Measurements from ENCODE around the gene BUB3.
"Not testable (repeated sequence)": the region's sequence is repeated elsewhere in the genome, so short reads cannot be mapped to it uniquely, and the experiment has no call there.

BUB3 gene

DNA sequence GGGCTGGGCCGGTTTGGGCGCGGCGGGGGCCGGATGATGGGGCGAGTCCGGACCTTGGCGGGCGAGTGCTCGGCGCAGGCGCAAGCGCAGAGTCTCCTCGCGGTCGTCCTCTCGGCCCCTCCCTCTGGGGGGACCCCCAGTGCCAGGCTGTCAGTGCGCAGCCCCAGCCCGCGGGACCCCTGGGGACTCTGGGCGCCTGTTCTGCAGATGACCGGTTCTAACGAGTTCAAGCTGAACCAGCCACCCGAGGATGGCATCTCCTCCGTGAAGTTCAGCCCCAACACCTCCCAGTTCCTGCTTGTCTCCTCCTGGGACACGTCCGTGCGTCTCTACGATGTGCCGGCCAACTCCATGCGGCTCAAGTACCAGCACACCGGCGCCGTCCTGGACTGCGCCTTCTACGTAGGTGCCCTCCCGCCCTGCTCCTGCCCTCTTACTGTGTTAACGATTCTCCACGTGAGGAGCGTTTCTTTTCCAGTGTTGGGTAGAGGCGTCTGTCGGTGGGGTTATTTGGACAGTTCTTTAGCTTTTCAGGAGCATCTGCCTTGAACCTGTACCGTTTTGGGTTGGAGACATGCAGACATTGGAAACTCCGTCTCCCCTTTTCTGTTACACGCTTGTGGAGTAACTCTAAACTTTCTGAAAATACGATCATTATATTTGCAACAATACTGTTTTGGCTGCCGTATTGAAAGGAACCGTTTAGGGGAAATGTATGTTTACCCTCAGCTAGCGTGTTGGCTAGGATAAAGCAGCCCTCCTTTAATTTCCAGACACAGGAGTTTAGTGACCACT is 706 bp downstream of the BUB3 start:
- no peak for DNase-seq

- no peak for DNase-seq
Measured at GRCh38 chr10:123156078-123156477, 1.9 kb downstream of the BUB3 start.

DNA sequence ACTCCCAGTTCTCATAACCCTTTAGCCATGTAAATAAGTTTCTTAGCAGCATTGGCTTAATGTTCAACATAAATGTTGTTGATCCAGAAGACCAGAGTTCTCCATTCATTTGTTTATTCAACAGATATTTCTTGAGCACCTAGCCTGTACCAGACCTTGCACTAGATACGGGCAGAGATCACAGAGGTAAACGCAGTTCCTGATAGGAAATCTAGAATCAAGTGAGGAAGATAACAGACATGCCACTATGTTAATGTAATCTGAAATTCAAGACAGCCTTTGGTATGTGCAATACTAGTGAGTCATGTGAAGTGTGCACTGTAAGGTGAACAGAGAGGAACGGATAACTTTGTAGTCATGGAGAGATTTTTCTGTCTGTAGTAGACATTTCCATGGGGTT is 3.0 kb downstream of the BUB3 start:
- DNase-seq: no peak

DNA sequence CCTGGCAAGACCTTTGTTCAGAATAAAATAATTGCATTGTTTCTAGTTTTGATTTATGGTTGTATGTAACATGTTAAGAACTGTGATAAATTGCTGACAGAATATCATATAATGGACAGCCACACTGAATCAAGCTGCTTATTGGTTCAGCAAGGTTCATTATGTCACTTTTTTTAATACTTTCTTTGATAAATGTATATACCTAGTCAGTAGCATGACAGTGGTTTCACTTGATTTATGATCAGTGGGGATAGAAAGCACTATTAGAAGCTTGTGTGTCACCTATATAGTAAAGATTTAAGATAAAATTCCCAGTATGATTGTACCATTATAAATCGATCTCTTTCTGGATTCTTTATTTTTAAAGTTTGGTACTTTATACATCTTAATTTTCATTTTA is 4.5 kb downstream of the BUB3 start:
- no peak for DNase-seq

GRCh38 chr10:123160311-123160980 is 6.2 kb downstream of the BUB3 start:
- no peak for DNase-seq

DNA sequence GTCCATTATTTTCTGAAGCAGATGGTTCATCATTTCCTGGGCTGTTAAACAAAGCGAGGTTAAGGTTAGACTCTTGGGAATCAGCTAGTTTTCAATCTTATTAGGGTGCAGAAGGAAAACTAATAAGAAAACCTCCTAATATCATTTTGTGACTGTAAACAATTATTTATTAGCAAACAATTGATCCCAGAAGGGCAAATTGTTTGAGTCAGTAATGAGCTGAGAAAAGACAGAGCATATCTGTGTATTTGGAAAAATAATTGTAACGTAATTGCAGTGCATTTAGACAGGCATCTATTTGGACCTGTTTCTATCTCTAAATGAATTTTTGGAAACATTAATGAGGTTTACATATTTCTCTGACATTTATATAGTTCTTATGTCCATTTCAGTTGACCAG is 10.1 kb downstream of the BUB3 start:
- no peak for DNase-seq

DNA sequence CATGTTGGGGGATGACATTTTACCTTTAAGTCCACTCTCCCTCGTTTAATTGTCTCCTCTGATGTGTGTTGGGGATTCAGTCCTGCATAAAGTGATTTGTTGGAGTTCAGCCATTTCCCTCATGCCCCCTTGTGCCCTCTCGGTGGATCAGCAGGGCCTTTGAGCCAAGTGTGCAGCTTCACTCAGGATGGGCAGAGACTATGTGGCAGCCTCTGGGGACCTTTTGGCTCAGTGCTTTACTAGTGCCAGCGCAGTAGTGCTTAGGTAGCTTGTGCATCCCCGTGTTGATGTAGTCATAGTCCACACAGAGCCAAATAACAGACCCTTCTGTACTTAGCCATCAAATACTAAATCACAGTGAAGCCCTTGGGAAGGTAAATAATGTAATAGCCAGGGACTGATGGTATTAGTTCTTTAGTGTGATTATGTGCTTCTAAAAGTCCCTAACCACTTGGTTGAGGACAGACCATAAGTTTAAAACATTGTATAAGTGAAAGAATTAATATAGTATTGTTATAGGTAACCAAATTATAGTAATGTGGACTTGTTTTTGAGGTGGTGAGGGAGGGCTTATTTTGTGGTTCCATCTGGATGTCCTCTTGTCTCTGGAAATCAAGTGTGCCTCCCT is 11.4 kb downstream of the BUB3 start:
- DNase-seq: no peak

- no peak for DNase-seq
Measured at GRCh38 chr10:123166618-123167017, 12.4 kb downstream of the BUB3 start.

DNA sequence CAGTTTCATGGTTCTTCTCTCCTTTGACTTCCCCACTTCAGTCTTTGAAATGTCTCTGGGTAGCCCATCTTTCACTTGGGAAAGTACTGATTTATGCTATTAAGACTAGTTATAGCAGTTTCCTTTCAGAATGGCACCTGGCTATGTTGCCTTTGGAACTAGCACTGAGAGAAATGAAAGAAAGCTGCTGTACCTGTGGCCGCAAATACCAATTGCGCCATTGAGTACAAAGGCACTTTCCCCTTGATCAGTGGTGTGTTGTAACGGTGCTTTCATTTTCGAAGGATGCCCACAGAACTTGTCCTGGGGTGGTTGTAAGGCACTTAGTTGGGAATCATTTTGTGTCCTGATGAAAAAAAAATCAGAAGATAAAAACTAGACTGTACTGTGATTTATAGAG is 16.8 kb downstream of the BUB3 start:
- no peak for DNase-seq

DNA sequence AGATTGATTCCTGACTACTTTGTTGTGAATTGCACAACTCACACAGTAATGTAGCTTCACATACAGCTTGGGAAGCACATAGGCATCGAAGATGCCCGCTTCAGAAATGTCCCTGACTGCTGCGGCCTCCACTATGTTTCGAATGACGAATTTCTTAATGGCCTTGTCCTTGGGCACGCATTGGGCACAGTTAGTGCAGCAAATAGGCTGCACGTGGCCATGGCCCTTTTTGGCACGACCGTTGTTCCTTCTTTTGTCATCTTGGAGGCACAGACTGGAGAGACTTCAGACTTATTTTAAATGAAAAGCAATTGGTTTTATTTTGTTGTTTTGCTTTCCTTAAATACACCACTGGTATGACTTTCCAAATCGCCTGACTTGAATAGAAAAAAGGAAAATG is 17.4 kb downstream of the BUB3 start:
- DNase-seq: not testable (repeated sequence)

DNA sequence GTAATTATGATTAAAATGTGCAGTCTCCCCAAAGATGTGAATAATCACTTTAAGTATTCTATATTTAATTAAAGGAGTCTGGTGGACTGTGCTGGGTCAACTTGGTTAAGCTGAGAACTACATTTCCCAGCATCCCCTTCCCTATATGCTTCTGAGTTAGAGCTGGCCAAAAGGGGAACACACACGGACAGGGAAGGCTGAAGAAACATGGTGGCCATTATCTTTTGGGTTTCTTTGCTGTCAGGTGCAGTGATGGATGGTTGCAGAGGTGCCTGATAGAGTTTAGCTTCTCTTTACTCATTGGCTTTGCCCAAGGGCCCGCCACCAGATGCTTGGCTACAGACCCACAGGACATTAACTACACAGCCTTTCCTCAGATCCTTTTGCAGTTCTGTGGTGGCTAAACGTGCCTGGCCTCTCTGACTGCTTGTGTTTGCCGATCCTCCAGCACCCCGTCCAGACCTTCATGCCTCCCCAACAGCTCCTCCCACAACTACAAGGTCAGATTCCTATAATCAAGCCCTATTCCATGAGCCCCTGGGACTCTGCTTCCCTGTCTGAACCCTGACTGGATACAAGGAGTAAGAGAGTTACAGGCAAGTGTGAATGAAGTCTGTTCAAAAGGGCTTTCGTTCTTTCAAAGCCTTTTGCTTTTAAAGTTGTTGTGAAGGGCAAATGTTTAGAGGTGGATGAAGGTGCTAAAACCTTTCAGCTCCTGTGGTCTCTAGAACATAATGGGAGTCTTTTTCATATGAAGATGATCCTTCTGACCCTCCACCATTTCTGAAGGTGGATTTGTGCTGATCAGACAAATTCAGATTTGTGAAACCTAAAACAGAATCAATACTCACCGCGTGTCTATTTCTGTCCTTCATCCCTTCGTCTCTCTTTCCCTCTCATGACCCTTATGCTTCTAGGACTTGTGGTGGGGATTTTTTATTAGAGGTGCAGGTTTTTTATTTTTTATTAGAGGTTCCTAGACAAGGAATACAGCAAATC is 21.5 kb downstream of the BUB3 start:
- no peak for DNase-seq

DNA sequence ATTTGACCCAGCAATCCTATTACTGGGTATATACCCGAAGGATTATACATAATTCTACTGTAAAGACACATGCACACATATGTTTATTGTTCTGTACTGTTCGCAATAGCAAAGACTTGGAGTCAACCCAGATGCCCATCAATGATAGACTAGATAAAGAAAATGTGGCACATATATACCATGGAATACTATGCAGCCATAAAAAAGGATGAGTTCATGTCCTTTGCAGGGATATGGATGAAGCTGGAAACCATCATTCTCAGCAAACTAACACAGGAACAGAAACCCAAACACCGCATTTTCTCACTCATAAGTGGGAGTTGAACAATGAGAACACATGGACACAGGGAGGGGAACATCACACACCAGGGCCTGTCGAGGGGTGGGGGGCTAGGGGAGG is 24.2 kb downstream of the BUB3 start:
- not testable (repeated sequence) for DNase-seq

- DNase-seq: no peak
Measured at GRCh38 chr10:123180101-123181090, 26.2 kb downstream of the BUB3 start.

DNA sequence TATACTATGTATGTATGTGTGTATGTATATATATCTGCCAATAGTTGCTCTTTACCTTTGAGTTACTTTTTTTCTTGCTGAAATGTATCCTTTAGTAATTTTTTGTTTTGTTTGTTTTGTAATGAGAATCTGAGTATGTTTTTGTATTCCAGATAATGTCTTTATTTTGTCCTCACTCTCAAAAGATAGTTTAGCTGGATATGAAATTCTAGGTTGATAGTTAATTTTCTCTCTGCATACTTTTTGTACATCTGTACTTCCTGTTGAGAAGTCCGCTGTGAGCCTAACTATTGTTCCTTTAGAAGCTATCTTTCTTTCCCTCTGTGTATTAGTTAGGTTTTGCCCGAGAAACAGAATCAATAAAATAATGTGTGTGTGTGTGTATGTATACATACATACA is 29.5 kb downstream of the BUB3 start:
- DNase-seq: no peak

DNA sequence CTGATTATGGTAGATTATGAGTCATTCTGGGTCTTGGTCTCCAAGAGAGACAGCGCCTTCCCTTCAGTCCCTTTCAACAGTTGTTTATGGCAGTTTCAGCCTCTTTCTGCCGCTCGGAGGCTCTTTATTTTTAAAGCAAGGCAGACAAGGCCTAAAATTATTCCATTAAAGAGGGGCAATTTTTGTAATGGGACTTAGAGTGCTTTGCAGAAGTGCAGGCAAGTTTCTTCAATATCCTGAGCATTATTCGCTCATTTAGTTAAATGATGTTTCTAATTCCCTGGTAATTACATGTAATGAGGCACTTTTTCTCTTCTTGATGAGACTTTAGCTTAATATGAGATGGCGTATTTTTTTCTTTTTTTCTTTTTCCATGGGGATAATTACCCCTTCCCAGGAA is 33.6 kb downstream of the BUB3 start:
- DNase-seq: no peak

DNA sequence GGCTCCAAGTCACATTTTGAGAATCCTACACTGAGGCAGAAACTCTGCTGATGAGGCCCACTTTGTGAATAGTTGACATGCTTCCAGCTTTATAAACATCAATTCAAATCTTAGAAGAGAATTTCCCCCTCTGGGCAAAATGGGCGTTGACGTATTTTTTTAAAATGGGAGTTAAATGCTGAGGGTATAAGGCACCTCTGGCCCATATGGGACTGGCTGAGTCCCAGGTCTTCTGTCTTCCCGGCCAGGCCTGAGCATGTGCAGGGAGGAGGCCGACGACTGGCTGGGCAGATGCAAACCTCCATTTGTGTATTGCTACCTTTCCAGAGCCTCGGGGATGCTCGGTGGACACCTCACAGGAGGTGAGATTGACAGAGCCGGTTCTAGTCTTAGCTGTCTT is 37.7 kb downstream of the BUB3 start:
- no peak for DNase-seq

DNA sequence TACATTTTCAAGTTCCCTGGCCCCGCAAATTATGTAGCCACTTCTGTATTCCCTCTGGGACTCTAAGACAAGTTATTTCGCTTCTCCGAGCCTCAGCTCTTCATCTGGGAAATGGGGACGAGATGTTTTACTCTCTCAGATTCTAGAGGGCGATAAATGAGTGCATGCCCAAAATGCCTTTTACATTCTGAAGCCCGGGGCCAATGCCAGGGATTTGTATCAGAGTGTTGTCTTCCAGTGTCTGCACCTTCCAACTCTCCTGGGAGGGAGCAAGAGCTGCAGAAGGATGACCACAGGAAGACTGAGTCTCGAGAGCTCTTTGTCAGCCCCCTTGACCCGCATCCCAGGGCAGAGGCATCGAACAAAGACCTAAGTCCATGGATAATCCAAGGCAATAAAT is 39.9 kb downstream of the BUB3 start:
- DNase-seq: no peak

DNA sequence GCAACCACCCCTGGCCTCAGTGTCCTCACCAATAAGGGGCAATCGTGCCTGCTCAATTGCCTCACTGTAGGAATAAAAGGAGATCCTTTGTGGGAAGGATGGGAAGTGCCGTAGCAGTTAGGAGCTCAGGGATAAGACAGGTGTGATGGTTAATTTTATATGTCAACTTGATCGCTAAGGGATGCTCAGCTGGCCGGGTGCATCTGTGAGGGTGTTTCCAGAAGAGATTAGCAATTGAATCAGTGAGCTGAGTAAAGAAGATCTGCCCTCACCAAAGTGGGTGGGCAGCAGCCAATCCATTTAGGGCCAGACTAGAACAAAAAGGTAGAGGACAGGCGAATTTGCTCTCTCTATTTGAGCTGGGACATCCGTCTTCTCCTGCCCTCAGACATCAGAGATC is 46.3 kb downstream of the BUB3 start:
- no peak for DNase-seq

DNA sequence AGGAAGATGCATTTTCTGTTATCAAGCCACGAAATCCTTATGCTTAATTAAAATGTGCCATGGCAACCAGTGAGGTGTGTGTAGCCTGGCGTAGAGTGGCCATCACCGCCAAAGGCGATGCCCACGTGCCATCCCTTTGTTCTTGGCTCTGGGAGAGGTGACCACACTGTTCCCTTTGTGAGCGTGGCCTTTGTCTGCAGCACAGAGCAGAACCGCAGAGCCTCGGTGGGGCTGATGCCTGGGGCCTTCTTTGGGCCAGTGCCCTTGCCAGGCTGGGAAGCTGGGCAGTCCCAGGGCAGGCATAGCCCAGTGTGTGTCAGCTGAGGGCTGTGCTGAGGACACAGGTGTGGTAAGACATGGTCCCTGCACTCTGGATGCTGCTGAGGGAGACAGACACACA is 48.3 kb downstream of the BUB3 start:
- DNase-seq: no peak

DNA sequence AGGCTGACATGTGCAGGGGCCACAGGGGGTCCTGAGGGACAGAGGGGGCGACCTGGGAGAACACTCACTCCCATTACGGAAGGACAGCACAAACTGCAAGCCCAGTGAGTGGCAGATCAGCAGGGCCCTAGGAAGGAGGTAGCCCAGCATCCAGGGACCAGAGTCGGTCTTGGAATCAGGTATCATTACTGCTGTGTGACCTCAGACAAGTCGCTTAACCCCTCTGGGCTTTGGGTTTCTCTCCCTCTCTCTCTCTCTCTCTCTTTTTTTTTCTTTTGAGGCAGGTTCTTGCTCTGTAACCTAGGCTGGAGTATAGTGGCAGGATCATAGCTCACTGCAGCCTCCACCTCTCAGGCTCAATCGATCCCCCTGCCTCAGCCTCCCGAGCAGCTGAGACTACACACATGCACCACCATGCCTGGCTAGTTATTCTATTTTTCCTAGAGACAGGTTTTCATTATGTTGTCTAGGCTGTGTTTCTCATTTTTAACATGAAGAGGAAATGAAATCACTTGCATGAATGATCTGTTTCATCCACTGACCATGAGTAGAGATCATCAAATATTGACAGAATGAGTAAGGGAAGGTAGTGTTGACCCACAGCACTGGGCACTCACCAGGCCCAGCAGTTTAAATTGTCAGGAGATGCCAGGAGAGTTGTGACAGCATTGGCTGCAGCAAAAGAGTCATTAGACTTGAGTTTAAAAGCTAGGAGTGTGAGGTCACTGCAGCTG is 49.4 kb downstream of the BUB3 start:
- DNase-seq: no peak

- DNase-seq: no peak
Measured at GRCh38 chr10:123204127-123204461, 49.9 kb downstream of the BUB3 start.

Data from 8988T (cell line).